Measurements from ENCODE around the gene CD2BP2. TPM values are rescaled to one million over a fixed set of nuclear protein-coding genes. Genes with fewer than 3 reads are reported as not detected.

Gene CD2BP2
- total and polyA plus RNA-seq, 2 donors (not counting 1 experiment from before 2014, with no cell fraction given): 35.2 to 45.5 TPM

GRCh38 chr16:30359871-30360170 is 4.7 kb upstream of the CD2BP2 start:
- H3K36me3 ChIP-seq (ENCODE audit: control insufficient read depth, insufficient read depth, low read length): peaks cover 16% of the 10 kb centered on the region
- no peak for TF ChIP-seq CTCF (conservative IDR thresholded peaks at IDR 0.05 in 1 of 2, IDR thresholded peaks at IDR 0.05 in 1 of 2; ENCODE audit: low read depth in 1 of 2, low read length in 2 of 2)
- TF ChIP-seq EZH2 (IDR thresholded peaks at IDR 0.05; ENCODE audit: low read length, missing control alignments): no peak
- H3K79me2 ChIP-seq (ENCODE audit: control insufficient read depth, insufficient read depth, low read length): peaks cover 37% of the 10 kb centered on the region

DNA sequence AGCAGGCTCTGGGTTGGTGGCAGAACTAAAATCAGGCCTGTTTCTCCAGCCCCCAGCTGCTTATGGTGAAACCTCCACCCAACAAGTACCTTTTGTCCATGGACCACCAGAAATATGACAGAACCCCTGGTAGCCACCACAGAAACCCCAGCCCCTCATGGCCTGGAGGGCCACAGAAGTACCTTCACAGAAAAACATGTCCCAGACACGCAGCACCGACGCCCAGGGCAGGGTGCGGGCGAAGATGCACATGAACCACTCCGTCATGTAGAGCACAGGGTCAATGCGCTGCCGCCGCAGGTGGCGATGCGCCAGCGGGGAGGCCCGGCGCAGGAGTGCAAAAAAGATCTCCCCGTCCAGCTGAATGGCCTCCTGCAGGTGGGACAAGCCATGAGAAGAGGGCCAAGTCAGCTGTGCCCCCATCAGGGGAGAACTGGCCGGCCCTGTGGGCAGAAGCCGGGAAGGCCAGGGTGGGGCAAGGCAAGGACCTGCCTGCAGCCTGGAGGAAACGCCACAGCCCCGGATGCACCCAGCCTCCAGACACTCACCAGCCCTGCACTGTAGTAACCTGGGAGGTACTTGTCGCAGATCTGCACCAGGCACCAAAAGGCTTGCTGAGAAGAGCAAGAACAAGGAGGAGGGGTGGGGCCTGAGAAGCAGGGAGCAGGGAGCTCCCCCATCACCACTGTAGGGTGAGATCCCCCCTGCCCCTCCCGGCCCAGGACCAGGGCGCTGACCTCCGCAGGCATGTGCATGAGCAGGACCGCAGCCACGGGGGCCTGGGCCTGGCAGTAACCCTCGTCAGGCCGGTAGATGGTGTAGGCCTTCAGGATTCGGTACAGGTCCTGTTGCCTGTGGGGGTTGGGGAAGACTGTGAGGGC is 4.1 kb upstream of the CD2BP2 start:
- Histone ChIP-seq H3K4me3 (replicated peaks in 1 of 4; ENCODE audit: control extremely low read depth in 1 of 4, insufficient read depth in 1 of 4, low read depth in 3 of 4, low read length in 4 of 4) (no peak overlapping the region), H3K36me3 (ENCODE audit: control insufficient read depth, insufficient read depth, low read length) (peaks cover 16% of the 10 kb centered on the region), H3K9ac (ENCODE audit: insufficient read depth, low read length) (no peak overlapping the region), H3K27ac (ENCODE audit: insufficient read depth, low read length) (no peak overlapping the region), H2AFZ (ENCODE audit: low read length) (no peak overlapping the region), H3K9me3 (ENCODE audit: control insufficient read depth, insufficient read depth, low read depth, low read length) (no peaks in the 10 kb centered on the region), H3K4me1 (ENCODE audit: control insufficient read depth, extremely low read depth, insufficient read depth, low read length) (peaks cover 12% of the 10 kb centered on the region), H3K4me2 (ENCODE audit: extremely low read depth, insufficient read depth, low read length) (no peak overlapping the region), H3K79me2 (ENCODE audit: control insufficient read depth, insufficient read depth, low read length) (peaks cover 37% of the 10 kb centered on the region), H4K20me1 (ENCODE audit: control insufficient read depth, extremely low read depth, insufficient read depth, low read length) (no peaks in the 10 kb centered on the region), H3K27me3 (ENCODE audit: control insufficient read depth, insufficient read depth, low read length) (no peaks in the 10 kb centered on the region)
- TF ChIP-seq CTCF (conservative IDR thresholded peaks at IDR 0.05 in 1 of 2, IDR thresholded peaks at IDR 0.05 in 1 of 2; ENCODE audit: low read depth in 1 of 2, low read length in 2 of 2): no peak
- no peak for TF ChIP-seq EZH2 (IDR thresholded peaks at IDR 0.05; ENCODE audit: low read length, missing control alignments)
- no peak for DNase-seq (ENCODE audit: low read depth in 2 of 2)

More at GRCh38 chr16:30359871-30360170, 4.7 kb upstream of the CD2BP2 start:
- Histone ChIP-seq H3K4me2 (ENCODE audit: extremely low read depth, insufficient read depth, low read length) (no peak overlapping the region), H3K27me3 (ENCODE audit: control insufficient read depth, insufficient read depth, low read length) (no peaks in the 10 kb centered on the region), H3K27ac (ENCODE audit: insufficient read depth, low read length) (no peak overlapping the region), H3K4me1 (ENCODE audit: control insufficient read depth, extremely low read depth, insufficient read depth, low read length) (peaks cover 12% of the 10 kb centered on the region), H3K9me3 (ENCODE audit: control insufficient read depth, insufficient read depth, low read depth, low read length) (no peaks in the 10 kb centered on the region), H4K20me1 (ENCODE audit: control insufficient read depth, extremely low read depth, insufficient read depth, low read length) (no peaks in the 10 kb centered on the region), H2AFZ (ENCODE audit: low read length) (no peak overlapping the region), H3K9ac (ENCODE audit: insufficient read depth, low read length) (no peak overlapping the region), H3K4me3 (replicated peaks in 1 of 4; ENCODE audit: control extremely low read depth in 1 of 4, insufficient read depth in 1 of 4, low read depth in 3 of 4, low read length in 4 of 4) (no peak overlapping the region)
- no peak for DNase-seq (ENCODE audit: low read depth in 2 of 2)

DNA sequence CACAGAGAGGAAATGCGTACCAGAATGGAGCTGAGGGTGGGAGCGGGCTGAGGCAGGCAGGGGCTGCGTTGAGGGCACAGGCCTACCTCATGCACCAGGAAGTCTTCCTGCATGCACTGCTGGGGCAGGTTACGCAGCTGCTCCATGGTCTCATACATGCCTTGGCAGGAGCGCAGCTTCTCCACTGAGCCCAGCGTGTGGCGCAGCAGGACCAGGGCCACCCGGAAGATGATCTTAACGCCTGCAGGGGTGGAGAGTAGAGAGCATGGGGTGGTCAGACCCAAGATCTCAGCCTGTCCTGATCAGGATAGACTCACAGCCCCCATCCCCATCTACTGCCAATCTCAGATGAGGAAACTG is 3.4 kb upstream of the CD2BP2 start:
- Histone ChIP-seq H3K27me3 (ENCODE audit: control insufficient read depth, insufficient read depth, low read length) (no peaks in the 10 kb centered on the region), H3K27ac (ENCODE audit: insufficient read depth, low read length) (no peak overlapping the region), H3K4me3 (replicated peaks in 1 of 4; ENCODE audit: control extremely low read depth in 1 of 4, insufficient read depth in 1 of 4, low read depth in 3 of 4, low read length in 4 of 4) (no peak overlapping the region), H3K36me3 (ENCODE audit: control insufficient read depth, insufficient read depth, low read length) (peaks cover 18% of the 10 kb centered on the region), H3K4me2 (ENCODE audit: extremely low read depth, insufficient read depth, low read length) (no peak overlapping the region), H3K79me2 (ENCODE audit: control insufficient read depth, insufficient read depth, low read length) (peaks cover 40% of the 10 kb centered on the region), H3K9me3 (ENCODE audit: control insufficient read depth, insufficient read depth, low read depth, low read length) (no peaks in the 10 kb centered on the region), H3K9ac (ENCODE audit: insufficient read depth, low read length) (no peak overlapping the region), H4K20me1 (ENCODE audit: control insufficient read depth, extremely low read depth, insufficient read depth, low read length) (no peaks in the 10 kb centered on the region), H3K4me1 (ENCODE audit: control insufficient read depth, extremely low read depth, insufficient read depth, low read length) (peaks cover 17% of the 10 kb centered on the region), H2AFZ (ENCODE audit: low read length) (no peak overlapping the region)
- TF ChIP-seq CTCF (conservative IDR thresholded peaks at IDR 0.05 in 1 of 2, IDR thresholded peaks at IDR 0.05 in 1 of 2; ENCODE audit: low read depth in 1 of 2, low read length in 2 of 2): no peak
- TF ChIP-seq EZH2 (IDR thresholded peaks at IDR 0.05; ENCODE audit: low read length, missing control alignments): no peak
- no peak for DNase-seq (ENCODE audit: low read depth in 2 of 2)
